ENCODE measurements around the gene MARCHF9. TPM values are rescaled to one million over a fixed set of nuclear protein-coding genes. Genes with fewer than 3 reads are reported as not detected.

Gene MARCHF9
- total RNA-seq, 1 experiment from 2014 or later = 6.2 TPM

- TF ChIP-seq RORB (CRISPR knock-in tag; IDR thresholded peaks at IDR 0.05) (no peak), MYBL2 (CRISPR knock-in tag; IDR thresholded peaks at IDR 0.05) (no peak)
These were observed 23.4 kb upstream of the MARCHF9 start (continued) for GRCh38 chr12:57731411-57732080.

GRCh38 chr12:57732270-57732669 lies 22.6 kb upstream of the MARCHF9 start:
- DNase-seq (ENCODE audit: low spot score) = no peak
- peaks cover 100% of the 10 kb centered on the region for H3K27me3 Mint-ChIP-seq (ENCODE audit: low read depth)
- no peak for ATAC-seq
- POLR2A ChIA-PET = no interaction called here
- H3K4me1 Mint-ChIP-seq = peaks cover 23% of the 10 kb centered on the region
- H3K27ac Mint-ChIP-seq = no peak overlapping the region
- no peaks in the 10 kb centered on the region for H3K36me3 Mint-ChIP-seq
- TF ChIP-seq ATF2 (CRISPR knock-in tag; IDR thresholded peaks at IDR 0.05; ENCODE audit: borderline replicate concordance, low read depth) (no peak), ZBTB21 (CRISPR knock-in tag; IDR thresholded peaks at IDR 0.05; ENCODE audit: borderline replicate concordance) (no peak), ZNF512 (CRISPR knock-in tag; IDR thresholded peaks at IDR 0.05; ENCODE audit: borderline replicate concordance) (no peak), ZNF423 (CRISPR knock-in tag; IDR thresholded peaks at IDR 0.05) (no peak), ZBTB43 (CRISPR knock-in tag; IDR thresholded peaks at IDR 0.05) (no peak)
- H3K4me3 Mint-ChIP-seq = no peak overlapping the region
- no peaks in the 10 kb centered on the region for H3K9me3 Mint-ChIP-seq
- CTCF ChIA-PET = interaction anchor here (0.7 to 1.4 kb wide), 3 partner anchors 10 to 39 kb away, joined by 3 to 7 read pairs (median 3); partner anchors contain the start of gene OS9

- no peaks in the 10 kb centered on the region for H3K36me3 Mint-ChIP-seq
- CTCF ChIA-PET = interaction anchor here (0.9 to 6.6 kb wide), 3 partner anchors 8 to 24 kb away, joined by 3 to 146 read pairs (median 5); no protein-coding TSS in a partner anchor
- H3K9me3 Mint-ChIP-seq = no peaks in the 10 kb centered on the region
- POLR2A ChIA-PET = no interaction called here
- H3K27me3 Mint-ChIP-seq (ENCODE audit: low read depth) = peaks cover 98% of the 10 kb centered on the region
- H3K27ac Mint-ChIP-seq = no peak overlapping the region
- ATAC-seq (no peak), DNase-seq (ENCODE audit: low spot score) (no peak)
- peaks cover 19% of the 10 kb centered on the region for H3K4me1 Mint-ChIP-seq
- TF ChIP-seq ZBTB43 (CRISPR knock-in tag; IDR thresholded peaks at IDR 0.05) (no peak), USF1 (CRISPR knock-in tag; IDR thresholded peaks at IDR 0.05) (no peak), ZNF317 (CRISPR knock-in tag; IDR thresholded peaks at IDR 0.05; ENCODE audit: borderline replicate concordance, low read depth) (no peak), ZNF416 (CRISPR knock-in tag; IDR thresholded peaks at IDR 0.05) (no peak), ATF6 (CRISPR knock-in tag; IDR thresholded peaks at IDR 0.05) (no peak), NFE2L1 (CRISPR knock-in tag; IDR thresholded peaks at IDR 0.05) (no peak), USF2 (CRISPR knock-in tag; IDR thresholded peaks at IDR 0.05) (no peak)
- H3K4me3 Mint-ChIP-seq = no peak overlapping the region
These were observed 21.9 kb upstream of the MARCHF9 start for GRCh38 chr12:57732726-57733593.
